ENCODE data around the gene GBX1.
A peak's percentile ranks its signal among the peaks of the same experiment; 100 is the strongest.

The GBX1 gene

DNA sequence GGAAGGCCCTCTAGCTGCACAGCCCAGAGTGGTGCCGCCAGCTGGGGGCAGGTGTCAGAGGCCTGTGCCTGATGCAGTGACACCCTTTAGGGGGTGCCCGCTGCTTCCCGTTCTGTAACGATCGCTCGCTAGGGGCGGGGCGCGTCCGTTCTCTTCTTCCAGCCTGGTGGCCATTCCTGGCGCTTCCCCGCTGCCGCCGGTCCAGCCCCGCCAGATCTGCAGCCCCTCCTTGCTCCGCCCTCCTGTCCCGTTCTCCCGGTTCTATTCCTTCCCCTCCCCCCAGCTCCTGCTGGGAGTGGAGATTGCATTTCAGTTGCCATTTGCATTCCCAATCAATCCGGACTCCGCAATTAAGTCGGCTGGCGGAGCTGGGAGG is 42.0 kb downstream of the GBX1 start:
- no peak for DNase-seq

DNA sequence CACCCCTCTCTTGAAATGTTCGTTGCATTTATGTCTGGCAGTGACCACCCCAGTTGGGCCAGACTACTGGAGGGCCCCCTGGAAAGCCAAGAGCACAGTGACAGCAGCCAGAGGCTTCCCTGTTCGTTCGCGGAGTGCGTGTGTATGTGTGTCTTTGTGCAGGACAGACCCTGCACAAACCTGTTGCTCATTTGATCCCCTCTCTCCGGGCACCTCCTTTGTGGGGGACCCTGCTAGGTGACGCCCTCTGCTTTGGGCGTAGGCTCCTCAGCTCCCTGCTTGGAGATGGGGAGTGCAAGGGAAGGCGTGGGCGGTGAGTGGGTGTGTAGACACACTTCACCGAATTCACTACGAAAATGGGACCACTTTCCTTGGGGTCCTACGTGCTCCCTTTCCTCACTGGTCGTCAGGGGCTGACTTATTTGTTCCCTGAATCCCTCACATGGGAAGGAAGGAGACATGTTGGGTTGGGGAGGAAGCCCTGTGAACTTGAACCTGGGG is 42.5 kb downstream of the GBX1 start:
- no peak for DNase-seq

DNA sequence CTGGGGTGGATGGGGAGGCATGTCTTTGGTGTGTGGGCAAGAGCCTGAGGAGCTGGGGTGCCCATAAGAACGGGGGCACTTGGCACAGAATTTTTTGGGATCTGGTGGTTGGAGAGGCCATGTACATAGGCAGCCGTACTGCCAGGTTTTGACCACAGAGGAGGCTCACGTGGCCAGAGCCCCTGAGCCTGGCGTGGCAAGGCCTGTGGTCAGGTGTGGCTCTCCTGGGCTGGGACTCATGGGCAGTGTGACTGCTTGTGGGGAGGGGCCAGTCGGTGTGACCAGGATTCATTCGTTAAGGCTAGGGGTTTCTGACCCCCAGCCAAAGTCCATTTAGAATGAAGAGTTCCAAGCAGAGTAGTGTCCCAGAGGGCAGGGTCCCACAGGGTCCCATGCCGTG is 43.0 kb downstream of the GBX1 start:
- no peak for DNase-seq

DNA sequence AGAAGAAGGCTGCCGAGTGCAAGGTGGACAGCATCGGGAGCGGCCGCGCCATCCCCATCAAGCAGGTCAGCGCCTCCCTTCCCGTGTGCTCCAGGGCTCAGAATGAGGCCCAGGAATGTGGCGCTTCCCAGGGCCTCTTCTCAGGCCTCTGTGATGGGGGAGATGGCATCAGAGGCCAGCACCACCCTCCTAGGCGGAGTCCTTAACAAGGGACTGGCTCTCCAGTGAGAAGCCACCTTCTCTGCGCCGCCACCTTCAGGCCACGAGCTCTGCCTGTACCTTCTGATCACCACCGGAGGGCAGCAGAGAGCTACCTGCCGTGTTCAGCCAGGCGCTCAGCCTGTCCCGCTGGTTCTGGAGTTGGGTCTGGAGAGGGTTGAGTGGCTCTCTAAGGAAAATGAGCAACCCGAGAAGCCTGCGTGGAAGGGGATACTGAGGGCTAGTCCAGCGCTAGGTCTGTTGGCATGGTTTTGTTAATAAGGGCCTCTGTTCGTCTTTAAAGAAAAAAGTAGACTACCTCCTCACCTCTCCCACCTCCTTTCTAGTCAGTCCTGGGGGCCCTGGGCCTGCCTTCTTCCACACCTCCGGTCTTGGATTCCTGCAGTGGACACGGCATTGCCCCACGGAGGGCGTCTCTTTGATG is 43.6 kb downstream of the GBX1 start:
- peak; percentile 56 for DNase-seq

DNA sequence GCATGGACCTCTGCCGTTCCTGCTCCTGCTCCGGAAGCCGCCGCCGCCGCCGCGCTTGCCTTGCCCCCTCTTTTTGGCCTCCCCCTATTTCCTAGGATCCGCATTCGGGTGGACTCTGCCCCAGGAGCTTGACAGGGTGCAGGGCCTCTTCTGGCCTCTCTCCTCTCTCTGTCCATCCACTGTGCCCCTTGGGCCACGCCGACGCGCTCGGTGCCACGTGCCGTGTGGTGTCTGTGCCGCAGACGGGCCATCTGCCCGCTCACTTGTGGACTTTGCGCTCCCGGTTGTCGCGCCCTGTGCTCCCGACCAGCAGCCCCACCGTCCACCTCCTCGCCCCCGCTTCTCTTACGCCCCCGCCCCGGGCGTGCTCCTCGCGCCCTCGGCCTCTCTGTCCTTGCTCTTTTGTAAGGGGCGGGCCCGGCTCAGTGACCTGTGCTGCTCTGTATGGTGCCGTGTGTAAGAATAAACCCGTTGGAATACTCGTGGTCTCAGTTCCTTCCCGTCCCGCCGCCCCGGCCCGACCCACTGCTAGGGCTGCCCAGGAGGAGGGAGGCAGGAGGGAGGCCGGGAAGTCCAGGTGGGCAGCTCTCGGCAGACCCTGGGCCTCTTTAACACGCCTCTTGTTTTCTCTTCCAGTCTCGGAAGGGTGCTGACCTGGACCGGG is 44.2 kb downstream of the GBX1 start:
- no peak for DNase-seq

DNA sequence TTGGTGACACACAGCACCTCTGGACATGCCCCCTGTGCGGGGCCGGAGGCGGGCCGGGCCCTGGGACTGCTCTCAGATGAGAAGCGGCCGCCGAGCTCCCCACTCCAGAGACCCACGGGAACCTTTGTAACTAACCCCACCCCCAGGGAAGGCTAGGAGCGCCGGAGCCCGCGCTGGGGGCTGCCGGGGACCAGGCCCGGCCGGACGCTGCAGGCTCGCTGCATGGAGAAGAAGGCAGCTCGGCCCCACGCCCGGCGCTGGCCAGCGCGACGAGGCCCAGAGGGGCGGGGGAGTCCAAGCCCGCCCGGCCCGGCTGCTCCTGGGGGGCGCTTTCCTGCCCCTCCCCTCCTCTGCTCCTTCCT is 44.7 kb downstream of the GBX1 start:
- DNase-seq, result no peak

DNA sequence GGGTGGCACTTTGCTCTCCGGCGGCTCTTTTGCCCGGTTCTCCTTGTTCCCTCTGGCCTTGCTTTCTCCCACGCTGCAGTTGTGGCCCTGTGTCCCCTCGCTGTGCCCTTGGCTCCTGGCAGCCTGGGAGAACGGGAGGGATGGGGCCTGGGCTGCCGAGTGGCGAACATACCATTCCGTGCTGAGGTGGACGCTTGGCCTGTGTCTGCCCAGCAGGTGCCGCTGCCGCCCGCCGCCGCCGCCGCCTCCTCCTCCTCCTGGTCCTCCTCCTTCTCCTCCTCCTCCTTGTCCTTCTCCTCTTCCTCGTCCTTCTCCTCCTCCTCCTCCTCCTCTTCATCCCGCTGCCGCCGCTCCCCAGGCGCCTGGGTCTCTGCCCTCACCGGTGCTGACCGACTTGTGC is 45.2 kb downstream of the GBX1 start:
- DNase-seq, result no peak

DNA sequence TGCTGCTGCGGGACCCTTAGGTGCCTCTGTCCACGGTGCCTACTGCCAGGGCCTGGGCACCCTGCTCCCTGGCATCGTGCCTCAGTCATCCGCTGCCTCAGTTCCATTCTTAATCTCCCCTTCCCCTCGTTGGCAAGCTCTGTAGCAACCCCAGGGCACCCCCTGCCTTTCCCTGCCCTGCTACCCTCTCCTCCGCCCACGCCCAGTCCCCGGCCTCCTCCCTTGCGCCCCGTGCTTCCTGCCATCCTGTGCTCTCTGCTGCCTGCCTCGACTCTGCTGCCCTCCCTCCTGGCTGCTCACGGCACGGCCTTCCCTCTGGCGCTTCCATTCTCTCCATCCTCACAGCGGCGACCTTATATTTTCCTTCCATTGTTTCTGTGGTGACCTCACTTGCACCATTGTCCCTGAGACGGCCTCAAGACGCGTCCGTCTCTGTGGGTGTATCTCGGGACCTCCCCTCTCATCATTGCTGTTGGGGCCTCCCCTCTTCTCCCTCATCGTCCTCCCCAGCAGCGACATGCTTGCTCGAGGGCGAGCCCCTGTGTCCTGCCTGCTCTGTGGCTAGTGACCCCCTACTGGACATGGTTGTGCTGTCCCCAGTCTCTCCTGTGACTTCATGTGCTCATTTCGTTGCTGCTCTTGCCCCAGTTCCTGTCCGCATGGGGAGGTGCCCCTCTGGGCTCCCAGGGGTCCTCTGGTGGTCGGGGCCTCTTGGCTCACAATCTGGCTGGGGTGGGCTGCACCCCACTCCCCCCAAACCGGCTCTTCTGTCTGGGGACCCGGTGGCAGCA is 45.9 kb downstream of the GBX1 start:
- no peak for DNase-seq

DNA sequence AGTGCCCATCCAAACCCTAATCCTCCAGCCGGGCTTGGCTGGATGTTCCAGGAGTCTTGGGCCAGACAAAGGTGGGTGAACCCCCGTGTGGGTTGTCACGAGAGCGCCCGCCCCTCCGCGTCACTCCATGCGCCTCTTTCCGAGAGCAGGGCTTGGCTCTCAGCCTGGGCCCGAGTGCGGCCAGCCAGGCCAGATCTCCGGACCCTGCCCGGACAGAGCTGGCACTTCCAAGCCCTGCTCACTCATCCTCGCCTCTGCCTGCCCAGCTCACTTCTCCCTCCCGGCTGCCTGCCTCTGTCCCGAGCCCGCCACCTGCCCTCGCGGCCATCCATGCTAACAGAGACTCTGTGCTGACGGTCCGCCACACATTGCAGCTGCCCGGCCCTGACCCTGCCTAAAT is 46.6 kb downstream of the GBX1 start:
- DNase-seq, result no peak

DNA sequence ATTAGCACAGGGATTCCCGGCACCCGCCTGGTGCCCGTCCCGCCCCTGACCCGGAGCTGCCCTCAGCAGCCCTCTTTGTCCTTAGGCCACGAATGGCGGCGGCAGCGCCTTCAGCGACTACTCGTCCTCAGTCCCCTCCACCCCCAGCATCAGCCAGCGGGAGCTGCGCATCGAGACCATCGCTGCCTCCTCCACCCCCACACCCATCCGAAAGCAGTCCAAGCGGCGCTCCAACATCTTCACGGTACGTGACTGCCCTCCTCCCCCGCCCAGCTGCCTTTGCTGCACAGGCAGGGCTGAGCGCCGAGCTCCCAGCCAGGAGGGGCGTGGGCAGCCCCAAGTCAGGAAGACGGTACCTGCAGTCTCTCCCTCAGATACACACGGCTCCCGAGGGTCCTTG is 47.6 kb downstream of the GBX1 start:
- DNase-seq, result no peak

DNA sequence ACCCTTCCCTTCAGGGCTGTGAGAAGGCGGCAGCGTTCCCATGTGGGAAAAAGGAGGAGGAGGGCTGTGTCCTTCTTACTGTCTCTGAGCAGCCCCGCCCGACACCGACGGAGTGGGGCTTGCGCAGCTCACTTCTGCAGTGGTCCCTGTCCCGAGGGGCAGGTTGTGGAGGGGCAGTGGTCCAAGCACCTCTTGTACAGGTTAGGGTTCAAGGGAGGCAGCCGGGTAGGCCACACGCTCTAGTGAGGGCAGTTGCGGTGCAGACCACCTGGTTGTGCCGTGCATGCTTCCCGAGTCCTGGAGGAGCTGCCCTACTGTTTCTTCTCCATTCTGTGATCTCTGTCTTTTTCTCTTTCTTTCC is 48.5 kb downstream of the GBX1 start:
- DNase-seq, result no peak

DNA sequence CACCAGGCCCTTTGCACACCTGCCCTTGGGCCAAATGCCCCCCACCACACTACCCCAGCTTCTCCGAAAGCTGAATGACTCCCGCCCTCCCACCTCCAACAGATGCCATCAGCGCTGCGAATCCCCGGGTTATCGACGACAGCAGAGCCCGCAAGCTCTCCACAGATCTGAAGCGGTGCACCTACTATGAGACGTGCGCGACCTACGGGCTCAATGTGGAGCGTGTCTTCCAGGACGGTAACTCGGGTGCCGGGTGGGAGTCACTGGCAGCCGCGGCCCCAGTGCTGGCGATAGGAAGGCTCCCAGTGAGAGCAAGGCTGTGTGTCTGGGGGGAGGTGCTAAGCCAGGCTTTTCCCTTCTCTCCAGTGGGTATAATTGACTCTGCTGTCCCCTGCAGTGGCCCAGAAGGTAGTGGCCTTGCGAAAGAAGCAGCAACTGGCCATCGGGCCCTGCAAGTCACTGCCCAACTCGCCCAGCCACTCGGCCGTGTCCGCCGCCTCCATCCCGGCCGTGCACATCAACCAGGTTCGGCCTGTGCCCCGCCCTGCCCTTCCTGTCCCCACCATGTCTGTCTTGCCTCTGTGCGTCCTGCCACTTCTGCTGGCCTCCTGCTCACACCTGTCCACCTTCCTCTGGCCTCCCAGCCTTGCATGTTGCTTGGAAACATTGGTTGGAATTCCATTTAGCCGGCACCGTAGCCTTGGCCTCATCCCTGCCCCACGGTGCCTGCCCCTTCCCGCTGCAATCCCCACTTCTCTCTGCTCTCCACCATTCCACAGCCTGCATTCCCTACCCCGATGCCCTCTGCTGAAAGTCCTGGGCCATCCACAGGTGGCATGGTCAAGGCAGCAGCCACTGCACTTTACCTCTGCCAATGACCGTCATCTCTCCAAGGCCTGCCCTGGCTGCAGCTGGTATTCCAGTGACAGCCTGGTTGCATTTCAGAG is 49.1 kb downstream of the GBX1 start:
- DNase-seq, result no peak

DNA sequence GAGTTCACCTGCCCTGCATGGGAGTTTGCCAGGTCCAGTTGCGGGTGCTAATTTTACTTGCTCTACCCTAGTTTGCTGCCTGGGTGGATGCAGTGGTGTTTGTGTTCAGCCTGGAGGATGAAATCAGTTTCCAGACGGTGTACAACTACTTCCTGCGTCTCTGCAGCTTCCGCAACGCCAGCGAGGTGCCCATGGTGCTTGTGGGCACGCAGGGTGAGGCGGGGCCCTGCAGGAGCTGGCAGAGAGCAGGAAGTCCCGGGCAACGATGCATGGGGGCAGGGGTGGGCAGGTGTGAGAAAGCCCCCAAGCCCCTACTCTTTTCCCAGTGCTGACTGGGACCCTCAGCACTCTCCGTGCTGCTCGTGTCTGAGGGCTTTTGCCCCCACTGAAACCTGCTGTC is 49.9 kb downstream of the GBX1 start:
- no peak for DNase-seq

DNA sequence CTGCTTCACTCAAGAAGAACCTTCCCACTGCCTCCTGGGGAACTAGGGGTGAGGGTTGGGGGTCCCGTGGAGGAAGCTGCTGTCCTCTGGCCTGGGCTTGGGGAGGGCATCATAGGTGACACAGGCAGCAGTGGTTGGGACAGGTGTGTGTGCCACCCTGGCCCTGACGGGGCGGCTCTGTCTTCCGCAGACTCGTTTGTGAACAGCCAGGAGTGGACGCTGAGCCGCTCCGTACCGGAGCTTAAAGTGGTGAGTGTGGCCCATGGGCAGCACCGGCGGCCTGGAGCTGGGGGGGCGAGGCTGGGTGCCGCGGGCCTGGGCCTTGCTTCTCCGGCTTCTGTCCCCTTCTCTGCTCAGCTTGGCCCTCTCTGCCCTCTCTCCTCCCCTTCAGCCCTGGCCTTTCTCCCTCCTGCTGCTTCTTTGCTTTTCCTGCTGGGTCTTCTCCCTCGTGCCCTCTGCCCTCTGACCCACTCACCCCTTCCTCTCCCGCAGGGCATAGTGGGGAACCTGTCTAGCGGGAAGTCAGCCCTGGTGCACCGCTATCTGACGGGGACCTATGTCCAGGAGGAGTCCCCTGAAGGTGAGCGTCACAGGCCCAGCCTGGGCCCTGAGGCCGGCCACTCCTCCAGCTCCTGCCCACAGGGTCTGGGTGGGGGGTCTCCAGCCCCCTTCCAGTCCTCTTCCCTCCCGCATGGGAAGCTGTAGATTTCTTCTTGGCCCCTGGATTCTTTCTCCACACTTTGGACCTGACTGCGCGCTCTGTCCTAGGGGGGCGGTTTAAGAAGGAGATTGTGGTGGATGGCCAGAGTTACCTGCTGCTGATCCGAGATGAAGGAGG is 50.7 kb downstream of the GBX1 start:
- no peak for DNase-seq

DNA sequence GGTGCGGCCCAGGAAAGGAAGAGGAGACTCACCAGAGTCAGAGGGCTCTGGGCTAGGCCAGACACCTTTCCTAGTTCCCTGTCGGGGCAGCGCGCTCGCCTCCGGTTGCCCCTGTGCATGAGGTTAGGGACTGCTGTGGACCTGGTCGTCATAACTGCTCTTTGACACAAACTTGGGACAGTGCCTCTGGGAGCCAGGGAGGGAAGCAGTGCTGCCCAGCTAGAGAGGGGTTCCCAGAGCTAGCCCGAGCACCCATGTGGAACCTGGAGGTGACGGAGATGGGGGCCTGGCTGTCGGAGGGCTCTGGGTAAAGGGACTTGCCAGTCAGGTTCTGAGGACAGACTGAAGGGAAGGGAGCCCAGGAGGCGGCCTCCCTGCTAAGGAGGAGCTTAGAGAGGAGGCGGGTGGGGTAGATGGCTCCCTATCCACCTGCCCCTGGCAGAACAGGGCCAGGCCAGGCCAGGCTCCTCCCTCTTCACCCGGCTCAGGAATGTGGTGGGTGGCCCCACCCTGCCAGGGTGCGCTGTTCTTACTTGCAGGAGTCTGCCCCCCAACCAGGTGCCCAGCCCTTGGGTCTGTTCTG is 51.6 kb downstream of the GBX1 start:
- no peak for DNase-seq

DNA sequence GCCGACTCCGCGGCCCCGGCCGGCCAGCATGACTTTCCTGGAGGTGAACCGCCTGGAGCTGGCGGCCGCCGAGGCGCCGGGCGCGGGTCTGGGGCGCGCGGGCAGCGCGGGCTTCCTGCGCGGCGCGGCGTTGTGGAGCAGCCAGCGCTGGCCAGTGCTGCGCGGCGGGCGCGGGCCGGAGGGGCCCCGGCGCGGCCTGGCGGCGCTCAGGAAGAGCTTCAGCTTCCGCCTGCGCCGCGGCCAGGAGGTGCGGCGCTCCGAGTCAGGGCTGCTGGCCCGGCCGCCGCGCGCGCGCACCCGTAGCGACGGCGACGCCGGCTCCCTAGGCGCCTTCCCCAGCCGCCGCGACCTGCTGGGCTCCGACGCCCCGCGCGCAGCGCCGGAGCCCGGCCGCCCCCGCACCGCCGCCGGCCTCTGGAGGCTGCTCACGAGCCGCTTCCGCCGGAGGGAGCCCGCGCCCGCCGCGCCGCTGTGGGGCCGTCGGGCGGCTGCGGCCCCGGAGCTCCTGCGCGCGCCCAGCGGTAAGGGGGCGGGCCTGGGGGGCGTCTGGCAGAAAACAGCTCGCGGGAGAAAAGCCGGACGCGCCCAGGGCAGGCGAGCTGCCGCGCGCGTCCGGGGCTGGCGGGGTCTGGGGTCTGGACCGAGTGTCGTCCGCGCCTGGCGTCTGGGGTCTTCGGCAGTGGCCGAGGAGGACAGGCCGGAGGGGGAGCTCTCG is 52.2 kb downstream of the GBX1 start:
- DNase-seq, result no peak

DNA sequence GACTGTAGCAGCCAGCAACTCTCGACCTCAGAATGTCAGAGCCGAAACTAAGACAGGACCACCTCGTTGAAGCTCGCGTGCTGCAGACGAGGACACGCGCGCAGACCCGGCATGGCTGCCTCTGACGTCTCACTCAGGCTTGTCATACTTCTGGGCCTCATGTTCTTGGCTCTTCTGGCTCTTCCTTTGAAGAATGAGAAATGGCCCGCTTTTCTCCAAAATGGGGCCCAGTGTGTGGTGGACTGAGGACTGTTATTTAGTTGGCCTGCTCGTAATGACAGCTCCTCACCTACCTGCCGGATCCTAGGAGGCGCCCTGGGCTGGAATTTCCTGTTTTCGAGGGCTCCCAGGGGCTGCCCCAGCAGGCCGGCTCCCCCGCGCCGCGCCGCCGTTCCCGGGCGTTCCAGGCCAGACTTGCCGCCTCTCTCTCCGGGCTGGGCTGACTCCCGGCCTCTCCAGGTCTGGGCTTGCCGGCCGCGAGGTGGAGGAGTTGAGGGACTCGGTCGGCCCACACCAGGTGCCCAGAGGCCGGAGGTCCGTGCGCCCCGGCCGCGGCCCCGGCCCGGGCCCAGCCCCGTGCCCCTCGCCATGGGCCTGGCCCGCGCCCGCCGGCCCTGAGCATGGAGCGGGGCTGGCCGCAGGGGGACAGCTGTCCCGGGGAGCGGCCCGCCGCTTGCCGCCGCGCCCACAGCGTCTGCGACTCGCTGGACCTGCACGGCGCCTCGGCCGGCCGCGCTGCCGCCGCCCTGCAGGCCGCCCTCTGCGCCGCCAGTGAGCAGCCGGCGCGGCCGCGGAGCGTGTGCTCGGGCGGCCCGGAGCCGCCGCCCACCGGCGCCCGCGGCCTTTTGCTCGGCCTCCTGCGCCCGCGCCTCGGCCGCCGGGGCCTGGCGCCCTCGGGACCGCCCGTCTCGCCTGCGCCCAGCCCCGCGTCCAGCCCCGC is 53.1 kb downstream of the GBX1 start:
- DNase-seq, result no peak

DNA sequence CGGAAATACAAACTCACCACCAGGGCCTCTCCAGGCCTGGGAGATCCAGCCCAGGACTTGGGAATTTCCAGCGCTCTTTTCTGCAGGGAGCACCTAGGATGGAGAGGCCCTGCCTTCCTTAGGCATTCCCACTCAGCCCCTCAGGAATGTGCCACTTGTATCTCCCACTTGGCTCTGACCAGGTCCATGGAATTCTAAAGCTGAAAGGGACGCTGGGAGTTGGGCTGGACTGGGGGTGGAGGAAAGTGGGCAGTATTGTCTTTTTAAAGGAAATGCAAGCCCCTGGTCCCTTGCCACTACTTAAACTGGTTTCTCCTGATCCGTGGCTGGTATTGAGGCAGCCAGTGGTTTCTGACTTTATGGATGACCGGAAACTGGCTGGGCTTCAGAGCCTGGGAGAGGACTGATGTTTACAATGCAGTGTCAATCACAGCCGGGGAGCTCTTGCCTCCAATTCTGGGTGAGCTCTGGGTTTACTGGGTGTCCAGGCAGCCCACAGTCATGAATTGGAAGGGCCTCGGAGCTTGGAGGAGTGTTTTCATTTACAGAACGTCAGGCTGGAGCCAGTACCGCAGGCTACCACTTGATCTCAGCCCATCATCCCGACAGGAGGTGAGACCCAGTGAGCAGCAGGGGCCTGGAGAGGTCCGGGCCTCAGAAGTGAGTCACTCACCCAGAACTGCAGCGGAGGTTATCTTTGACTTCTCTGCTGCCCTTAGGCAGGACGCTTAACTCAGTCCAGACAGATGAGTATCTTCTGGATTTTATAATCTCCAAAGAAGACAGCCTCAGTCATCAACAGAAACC is 53.9 kb downstream of the GBX1 start:
- DNase-seq, result peak; percentile 61
